H1 (cell line): Measurements from ENCODE around the gene SOX6. TPM values are rescaled to one million over a fixed set of nuclear protein-coding genes. Genes with fewer than 3 reads are reported as not detected.

Source experiments
- CTCF ChIA-PET: fragments of 300-600 bp; sonication (Branson Sonifier 250); formaldehyde crosslinking; loops from one replicate; lab custom pipeline; 2021; ENCODE audit not compliant: partially characterized antibody; lab: Charles Lee
- POLR2A ChIA-PET: fragments of 300-600 bp; sonication (Branson Sonifier 250); formaldehyde crosslinking; loops from one replicate; lab custom pipeline; 2021; ENCODE audit warnings: inconsistent platforms; ENCODE audit not compliant: partially characterized antibody; lab: Charles Lee
- DNase-seq, 2 experiments: peaks; one replicate each; pipeline versions ENCODE4 v3.0.0 to v3.0.0-alpha.2; 2010 to 2022; ENCODE audit warnings: low spot score in 2 of 2, low read depth in 1 of 2, mixed read lengths in 1 of 2
- FAIRE-seq: peaks from 2 replicates; lab custom pipeline; 2011; peaks lifted over from hg19 to GRCh38; lab: Jason Lieb, UNC
- H2AFZ ChIP-seq: 2 replicates; pipeline ENCODE4 v1.8.1; 2012; ENCODE audit warnings: low read length, inconsistent platforms
- H2AK5ac ChIP-seq: 2 replicates; pipeline ENCODE4 v1.6.1; 2013; ENCODE audit warnings: low read depth, low read length
- H2BK120ac ChIP-seq: replicated peaks from 2 replicates; pipeline ENCODE3; 2013; ENCODE audit warnings: low read depth, low read length, inconsistent platforms
- H2BK12ac ChIP-seq: 2 replicates; pipeline ENCODE4 v1.6.1; 2013; ENCODE audit warnings: low read depth, low read length
- H2BK15ac ChIP-seq: 2 replicates; pipeline ENCODE4 v1.6.1; 2013; ENCODE audit warnings: low read length
- H2BK20ac ChIP-seq: 2 replicates; pipeline ENCODE4 v1.6.1; 2013; ENCODE audit warnings: low read length
- H2BK5ac ChIP-seq: 2 replicates; pipeline ENCODE4 v1.6.1; 2013; ENCODE audit warnings: low read depth, low read length
- H3K14ac ChIP-seq: 2 replicates; pipeline ENCODE4 v1.6.1; 2013; ENCODE audit warnings: inconsistent platforms; ENCODE audit not compliant: insufficient read length
- H3K18ac ChIP-seq: 2 replicates; pipeline ENCODE4 v1.6.1; 2013; ENCODE audit warnings: low read length; ENCODE audit errors: extremely low read depth
- H3K23ac ChIP-seq: 2 replicates; pipeline ENCODE4 v1.6.1; 2013; ENCODE audit warnings: inconsistent platforms; ENCODE audit not compliant: insufficient read length
- H3K23me2 ChIP-seq: 2 replicates; pipeline ENCODE4 v1.6.1; 2013; ENCODE audit warnings: low read depth, low read length
- H3K27ac ChIP-seq: 2 replicates; pipeline ENCODE4 v1.6.1; 2011; ENCODE audit warnings: low read depth, low read length, inconsistent platforms
- H3K27me3 ChIP-seq, 4 experiments: replicated peaks in 1 of 4; 1 replicate in 1 of 4; 2 replicates in 3 of 4; pipeline versions ENCODE4 v1.6.1 to v1.8.1; 2011 to 2013; ENCODE audit warnings: low read length in 3 of 4, mild to moderate bottlenecking in 3 of 4, inconsistent platforms in 2 of 4, mixed read lengths in 2 of 4, moderate library complexity in 1 of 4; ENCODE audit not compliant: control insufficient read depth in 3 of 4, insufficient read depth in 3 of 4; ENCODE audit errors: extremely low read depth in 1 of 4
- H3K36me3 ChIP-seq, 4 experiments: 2 replicates each; pipeline versions ENCODE4 v1.6.1 to v1.8.1; 2011 to 2013; ENCODE audit warnings: mild to moderate bottlenecking in 4 of 4, low read length in 3 of 4, moderate library complexity in 2 of 4, control low read depth in 1 of 4, inconsistent platforms in 1 of 4; ENCODE audit not compliant: insufficient read depth in 4 of 4, control insufficient read depth in 2 of 4
- H3K4ac ChIP-seq: replicated peaks from 2 replicates; pipeline ENCODE3; 2013; ENCODE audit warnings: low read length, low read depth, mixed read lengths, inconsistent platforms; ENCODE audit not compliant: insufficient read length
- H3K4me1 ChIP-seq, 4 experiments: replicated peaks in 1 of 4; 1 replicate in 1 of 4; 2 replicates in 3 of 4; pipeline versions ENCODE4 v1.6.1 to v1.8.1; 2011 to 2013; ENCODE audit warnings: low read length in 3 of 4, inconsistent platforms in 2 of 4, mixed read lengths in 1 of 4; ENCODE audit not compliant: insufficient read depth in 4 of 4, control insufficient read depth in 3 of 4
- H3K4me2 ChIP-seq, 2 experiments: 2 replicates each; pipeline versions ENCODE4 v1.6.1 to v1.8.1; 2011 to 2013; ENCODE audit warnings: low read depth in 2 of 2, low read length in 2 of 2, control low read depth in 1 of 2, inconsistent platforms in 1 of 2, mild to moderate bottlenecking in 1 of 2; ENCODE audit not compliant: insufficient read depth in 1 of 2
- H3K4me3 ChIP-seq, 4 experiments: fragments of 200-600, 300-600 bp in 1 of 4; sonication (generic), shearing (Covaris generic), sonication (Bioruptor Twin) in 1 of 4; 2 replicates each; pipeline versions ENCODE4 v1.5.1 to v1.8.1; 2011 to 2016; ENCODE audit warnings: low read length in 4 of 4, low read depth in 3 of 4, control low read depth in 2 of 4, inconsistent platforms in 2 of 4, mild to moderate bottlenecking in 2 of 4, mixed read lengths in 1 of 4, moderate library complexity in 1 of 4; ENCODE audit not compliant: insufficient read depth in 2 of 4; ENCODE audit errors: extremely low read depth in 1 of 4
- H3K56ac ChIP-seq: replicated peaks from 2 replicates; pipeline ENCODE3; 2013; ENCODE audit warnings: low read depth, mild to moderate bottlenecking, mixed read lengths, low read length, inconsistent platforms; ENCODE audit not compliant: insufficient read length
- H3K79me1 ChIP-seq: 2 replicates; pipeline ENCODE4 v1.6.1; 2013; ENCODE audit warnings: low read depth, low read length, control low read depth
- H3K79me2 ChIP-seq, 2 experiments: 2 replicates each; pipeline versions ENCODE4 v1.6.1 to v1.8.1; 2012 to 2013; ENCODE audit warnings: low read length in 2 of 2, mild to moderate bottlenecking in 2 of 2, inconsistent platforms in 1 of 2; ENCODE audit not compliant: insufficient read depth in 2 of 2, control insufficient read depth in 1 of 2
- H3K9ac ChIP-seq, 4 experiments: replicated peaks in 1 of 4; 1 replicate in 1 of 4; 2 replicates in 3 of 4; pipeline versions ENCODE4 v1.6.1 to v1.8.1; 2011 to 2013; ENCODE audit warnings: low read depth in 3 of 4, low read length in 3 of 4, control low read depth in 2 of 4, mild to moderate bottlenecking in 2 of 4, moderate library complexity in 2 of 4, inconsistent platforms in 1 of 4; ENCODE audit errors: extremely low read depth in 1 of 4
- H3K9me3 ChIP-seq, 2 experiments: 2 replicates each; pipeline versions ENCODE4 v1.6.1 to v1.8.1; 2012 to 2013; ENCODE audit warnings: mild to moderate bottlenecking in 2 of 2, moderate library complexity in 2 of 2, control low read depth in 1 of 2, inconsistent platforms in 1 of 2, low read depth in 1 of 2, low read length in 1 of 2, mixed read lengths in 1 of 2; ENCODE audit not compliant: insufficient read depth in 2 of 2
- H4K20me1 ChIP-seq, 2 experiments: replicated peaks in 1 of 2; 2 replicates each; pipeline versions ENCODE3 to v1.8.1; 2011 to 2013; ENCODE audit warnings: inconsistent platforms in 2 of 2, low read length in 2 of 2, mild to moderate bottlenecking in 1 of 2; ENCODE audit not compliant: insufficient read depth in 2 of 2, control insufficient read depth in 1 of 2
- H4K5ac ChIP-seq: 2 replicates; pipeline ENCODE4 v1.6.1; 2013; ENCODE audit warnings: low read length, low read depth, mixed read lengths, inconsistent platforms; ENCODE audit not compliant: insufficient read length
- H4K8ac ChIP-seq: 2 replicates; pipeline ENCODE4 v1.8.0; 2013; ENCODE audit warnings: mild to moderate bottlenecking, moderate library complexity, low read length, inconsistent platforms; ENCODE audit not compliant: insufficient read depth; ENCODE audit errors: extremely low read depth
- H4K91ac ChIP-seq: replicated peaks from 2 replicates; pipeline ENCODE3; 2013; ENCODE audit warnings: low read length, mixed read lengths, inconsistent platforms; ENCODE audit not compliant: insufficient read length
- ATF3 ChIP-seq: IDR thresholded peaks from 2 replicates; pipeline ENCODE4 v1.6.1; 2011; ENCODE audit warnings: low read depth, mild to moderate bottlenecking, low read length; ENCODE audit not compliant: insufficient read depth
- CBX8 ChIP-seq: fragments of 300-800, 300-1000 bp; sonication (generic); IDR thresholded peaks from 2 replicates; pipeline ENCODE4 v1.7.1; 2016; ENCODE audit warnings: low read depth, low read length, borderline replicate concordance
- CREB1 ChIP-seq: IDR thresholded peaks from 2 replicates; pipeline ENCODE4 v1.6.1; 2012; ENCODE audit warnings: inconsistent platforms
- EGR1 ChIP-seq: IDR thresholded peaks from 2 replicates; pipeline ENCODE4 v1.6.1; 2011; ENCODE audit warnings: low read depth, low read length, borderline replicate concordance
- KDM1A ChIP-seq: fragments of 200-600, 300-600 bp; sonication (generic); IDR thresholded peaks from 2 replicates; pipeline ENCODE4 v1.7.1; 2016; ENCODE audit warnings: mild to moderate bottlenecking, low read length, borderline replicate concordance
- POU5F1 ChIP-seq: IDR thresholded peaks from 2 replicates; pipeline ENCODE4 v1.6.1; 2011; ENCODE audit warnings: low read depth, mild to moderate bottlenecking, low read length, moderate library complexity
- RAD21 ChIP-seq, 2 experiments: IDR thresholded peaks in 1 of 2; conservative IDR thresholded peaks in 1 of 2; 2 replicates each; pipeline ENCODE4 v1.6.1; 2011; ENCODE audit warnings: low read depth in 2 of 2, low read length in 2 of 2, improper control_type of control experiment in 1 of 2, inconsistent platforms in 1 of 2, mild to moderate bottlenecking in 1 of 2, moderate library complexity in 1 of 2
- RBBP5 ChIP-seq: IDR thresholded peaks from 2 replicates; pipeline ENCODE4 v1.7.1; 2012; ENCODE audit warnings: low read depth, mild to moderate bottlenecking, inconsistent platforms, low read length, moderate library complexity, borderline replicate concordance
- RFX5 ChIP-seq: IDR thresholded peaks from 2 replicates; pipeline ENCODE4 v1.6.1; 2011; ENCODE audit warnings: low read depth, low read length, improper control_type of control experiment, borderline replicate concordance
- SIRT6 ChIP-seq: IDR thresholded peaks from one replicate; pipeline ENCODE4 v1.7.1; 2012; ENCODE audit warnings: low read length, inconsistent platforms
- SP1 ChIP-seq: IDR thresholded peaks from 2 replicates; pipeline ENCODE4 v1.6.1; 2011; ENCODE audit warnings: low read depth, low read length
- TAF7 ChIP-seq: optimal IDR thresholded peaks from 2 replicates; pipeline ENCODE3; 2011; ENCODE audit warnings: low read depth, mild to moderate bottlenecking, inconsistent platforms, low read length, moderate library complexity, borderline replicate concordance
- TBP ChIP-seq: IDR thresholded peaks from 2 replicates; pipeline ENCODE4 v1.6.1; 2011; ENCODE audit warnings: low read depth, low read length, improper control_type of control experiment
- WGBS, 2 experiments: shearing (Covaris generic) in 1 of 2; methylation state at CpG; one replicate each; pipeline versions ENCODE4 v1.1.6 to v1.1.7; 2013 to 2015; ENCODE audit warnings: low lambda C conversion rate in 2 of 2, mixed read lengths in 2 of 2, inconsistent platforms in 1 of 2, low coverage in 1 of 2, missing lambda C conversion rate in 1 of 2; ENCODE audit not compliant: insufficient replicate concordance in 2 of 2, insufficient coverage in 1 of 2, insufficient read length in 1 of 2; ENCODE audit errors: extremely low coverage in 1 of 2, missing lambda C conversion rate in 1 of 2; 5-methylcytosine and 5-hydroxymethylcytosine counted together
- polyA plus RNA-seq, 7 experiments: library from polyadenylated mRNA; depleted of rRNA in 3 of 7; stranded (reverse) in 5 of 7; unstranded in 2 of 7; fragments of >200 nt in 5 of 7; fragments of 200-250 nt in 2 of 7; gene quantifications; 1 replicate in 5 of 7; 2 replicates in 1 of 7; 4 replicates in 1 of 7; pipeline versions ENCODE4 v1.2.1 to v1.2.3, GENCODE V29; 2011 to 2013; ENCODE audit warnings: missing spikeins in 2 of 7, mixed read lengths in 2 of 7
- total RNA-seq: library from RNA; stranded (reverse); fragmentation: NEBNext Ultra II Directional; extraction: Animal tissue kit (Norgen Biotek cat#: 25700); gene quantifications from 2 replicates; pipeline ENCODE4 v1.2.1, GENCODE V29; 2021

The SOX6 gene
- total and polyA plus RNA-seq, 2 of the 8 experiments (the other 6 are each of a cell fraction or from before 2014, with no cell fraction given), result 0.09 TPM; not detected in 1

GRCh38 chr11:16052750-16053149 is 303.6 kb downstream of the SOX6 start:
- Histone ChIP-seq H2AFZ (no peak overlapping the region), H3K27ac (no peak overlapping the region), H4K20me1 (peaks cover 0 to 2% of the 10 kb centered on the region in 2 experiments), H4K91ac (no peak overlapping the region), H2BK20ac (no peak overlapping the region), H2BK15ac (no peak overlapping the region), H2BK120ac (no peak overlapping the region), H2AK5ac (no peak overlapping the region), H3K4me2 (no peak overlapping the region), H3K27me3 (no peaks in the 10 kb centered on the region), H2BK12ac (no peak overlapping the region), H3K79me1 (no peaks in the 10 kb centered on the region), H3K4me3 (no peak overlapping the region), H3K9me3 (no peaks in the 10 kb centered on the region), H3K23ac (no peak overlapping the region), H3K4me1 (peaks cover 0 to 4% (median 0%) of the 10 kb centered on the region in 4 experiments; a peak in 2 of 7 replicates), H4K8ac (no peak overlapping the region), H4K5ac (no peak overlapping the region), H3K79me2 (no peaks in the 10 kb centered on the region), H3K14ac (no peak overlapping the region), H2BK5ac (no peak overlapping the region), H3K18ac (no peak overlapping the region), H3K9ac (no peak overlapping the region), H3K56ac (no peak overlapping the region), H3K4ac (no peak overlapping the region), H3K23me2 (no peaks in the 10 kb centered on the region), H3K36me3 (no peaks in the 10 kb centered on the region)
- TF ChIP-seq EGR1, result no peak
- TF ChIP-seq POU5F1, result no peak
- no peak for TF ChIP-seq TAF7
- no peak for TF ChIP-seq KDM1A
- no peak for TF ChIP-seq CREB1
- TF ChIP-seq TBP, result no peak
- no peak for TF ChIP-seq ATF3
- no peak for TF ChIP-seq SIRT6
- no peak for TF ChIP-seq RAD21 (IDR thresholded peaks at IDR 0.05 in 1 of 2, conservative IDR thresholded peaks at IDR 0.05 in 1 of 2; ENCODE audit: low read depth in 2 of 2, low read length in 2 of 2)
- TF ChIP-seq RFX5, result no peak
- no peak for TF ChIP-seq CBX8
- TF ChIP-seq SP1, result no peak
- no peak for TF ChIP-seq RBBP5
- FAIRE-seq (no peak), DNase-seq (no peak)
- 93% methylated on average over 1 of the region's 1 CpG; no CpG with 5 or more reads in 1 of the 2 experiments for WGBS, 2 experiments
- POLR2A ChIA-PET, result no interaction called here
- CTCF ChIA-PET, result no interaction called here
